Measurements from ENCODE around the gene PLIN4. TPM values are rescaled to one million over a fixed set of nuclear protein-coding genes. Genes with fewer than 3 reads are reported as not detected.

Gene PLIN4
- total and polyA plus RNA-seq, 8 donors: 2.2 to 138 (median 12.3) TPM

- H3K27ac ChIP-seq: peak overlapping the region; percentile 55 to 91 (median 80)
- peaks cover 0 to 6% (median 0%) of the 10 kb centered on the region in 3 donors for H3K36me3 ChIP-seq
- DNase-seq (peak; percentile 89 to 99 (median 98)), ATAC-seq (peak; percentile 91 to 96 (median 92)), FAIRE-seq (peak; percentile 99)
- no peaks in the 10 kb centered on the region for H3K9me3 ChIP-seq
- WGBS, 2 donors: 1% methylated on average over 33 of the region's 33 CpGs
- intact Hi-C loops (cut with DNase I): no loop called here
- H3K27me3 ChIP-seq: no peaks in the 10 kb centered on the region
- peaks cover 0 to 3% (median 0%) of the 10 kb centered on the region in 3 donors for H3K4me1 ChIP-seq
- H3K4me3 ChIP-seq: peak overlapping the region; percentile 90 to 98 (median 92)
- no peak for TF ChIP-seq CTCF (IDR thresholded peaks at IDR 0.05)
Observed at GRCh38 chr19:4471403-4472173, 46.7 kb downstream of the PLIN4 start.

GRCh38 chr19:4467835-4468234 is 50.5 kb downstream of the PLIN4 start:
- Histone ChIP-seq H3K9me3 (no peaks in the 10 kb centered on the region), H3K27ac (no peak overlapping the region), H3K4me3 (no peak overlapping the region), H3K27me3 (no peaks in the 10 kb centered on the region), H3K4me1 (no peaks in the 10 kb centered on the region), H3K36me3 (no peaks in the 10 kb centered on the region)
- TF ChIP-seq CTCF (IDR thresholded peaks at IDR 0.05): no peak
- WGBS, 2 donors: 89 to 96% methylated on average over 3 of the region's 3 CpGs
- DNase-seq: no peak
- FAIRE-seq: no peak
- intact Hi-C loops (cut with DNase I): no loop called here
- ATAC-seq: no peak

- TF ChIP-seq CTCF (IDR thresholded peaks at IDR 0.05): no peak
- Histone ChIP-seq H3K4me3 (no peak overlapping the region), H3K4me1 (no peaks in the 10 kb centered on the region), H3K27ac (no peak overlapping the region), H3K9me3 (no peaks in the 10 kb centered on the region), H3K27me3 (no peaks in the 10 kb centered on the region), H3K36me3 (no peaks in the 10 kb centered on the region)
- ATAC-seq: no peak
- intact Hi-C loops (cut with DNase I): no loop called here
- FAIRE-seq: no peak
- WGBS, 2 donors: 71 to 76% methylated on average over 8 of the region's 8 CpGs
- DNase-seq: no peak
Observed at GRCh38 chr19:4464815-4465581, 53.3 kb downstream of the PLIN4 start.

- WGBS, 2 donors: 9 to 10% methylated on average over 47 to 52 of the region's 52 CpGs
- FAIRE-seq (no peak), ATAC-seq (peak; percentile 93 to 95 (median 94)), DNase-seq (peak; percentile 94 to 99 (median 98))
- H3K4me1 ChIP-seq: peaks cover 0 to 10% (median 3%) of the 10 kb centered on the region in 3 donors
- H3K36me3 ChIP-seq: peaks cover 0 to 7% (median 4%) of the 10 kb centered on the region in 3 donors
- no peaks in the 10 kb centered on the region for H3K27me3 ChIP-seq
- H3K9me3 ChIP-seq: no peaks in the 10 kb centered on the region
- H3K4me3 ChIP-seq: peak within 1 kb of the TSS; percentile 35 to 58 (median 50)
- H3K27ac ChIP-seq: peak within 1 kb of the TSS in 3 of 4 donors; percentile 64 to 70 (median 64)
- intact Hi-C loops (cut with DNase I): no loop called here
- TF ChIP-seq CTCF (IDR thresholded peaks at IDR 0.05): no peak
Observed at GRCh38 chr19:4457654-4458395, 60.5 kb downstream of the PLIN4 start, which contains the start of gene UBXN6. UBXN6 (minus strand) TSS chr19:4457794; CDS start chr19:4457697, 97 bp downstream.
